Endothelial cell of umbilical vein (primary cell): ENCODE results near the gene RASSF5. TPM values are rescaled to one million over a fixed set of nuclear protein-coding genes. Genes with fewer than 3 reads are reported as not detected.

ENCODE experiments used
- BruUV-seq: library from RNA; stranded (reverse); fragments of 400-500 nt; replicated peaks from 2 replicates; lab custom pipeline; 2021; lab: Mats Ljungman, UMichigan
- CTCF ChIA-PET: fragments of 300-600, 350-600 bp; sonication (Branson Sonifier 250); formaldehyde crosslinking; loops from one replicate; lab custom pipeline; 2021; ENCODE audit warnings: antibody characterized with exemption, inconsistent platforms; lab: Charles Lee
- POLR2A ChIA-PET: fragments of 300-600, 350-600 bp; sonication (Branson Sonifier 250); formaldehyde crosslinking; loops from one replicate; lab custom pipeline; 2021; ENCODE audit warnings: antibody characterized with exemption, inconsistent platforms; lab: Charles Lee
- DNase-seq: peaks from one replicate; pipeline ENCODE4 v3.0.0-alpha.2; 2011; ENCODE audit warnings: low read depth, low spot score
- FAIRE-seq: peaks from 2 replicates; lab custom pipeline; 2011; peaks lifted over from hg19 to GRCh38; lab: Jason Lieb, UNC
- H2AFZ ChIP-seq: 2 replicates; pipeline ENCODE4 v1.6.0; 2012; ENCODE audit warnings: low read depth, low read length, control low read depth, inconsistent platforms
- H3K27ac ChIP-seq: 2 replicates; pipeline ENCODE4 v1.5.1; 2011; ENCODE audit warnings: low read depth, mild to moderate bottlenecking, control low read depth, low read length, moderate library complexity; ENCODE audit not compliant: insufficient read depth
- H3K27me3 ChIP-seq, 2 experiments: 2 replicates each; pipeline versions ENCODE4 v1.6.0 to v1.6.1; 2011; ENCODE audit warnings: low read length in 2 of 2, mixed read lengths in 1 of 2; ENCODE audit not compliant: control insufficient read depth in 2 of 2, insufficient read depth in 2 of 2
- H3K36me3 ChIP-seq, 2 experiments: 2 replicates in 1 of 2; 3 replicates in 1 of 2; pipeline ENCODE4 v1.5.1; 2011; ENCODE audit warnings: low read length in 2 of 2, mild to moderate bottlenecking in 1 of 2, moderate library complexity in 1 of 2; ENCODE audit not compliant: control insufficient read depth in 2 of 2, insufficient read depth in 2 of 2; ENCODE audit errors: extremely low read depth in 1 of 2
- H3K4me1 ChIP-seq: 3 replicates; pipeline ENCODE4 v1.5.1; 2011; ENCODE audit warnings: mild to moderate bottlenecking, low read length; ENCODE audit not compliant: control insufficient read depth, insufficient read depth; ENCODE audit errors: extremely low read depth
- H3K4me2 ChIP-seq: 2 replicates; pipeline ENCODE4 v1.6.1; 2011; ENCODE audit warnings: low read length, control low read depth, mixed read lengths; ENCODE audit not compliant: insufficient read depth
- H3K4me3 ChIP-seq, 3 experiments: fragments of 200-600 bp in 1 of 3; sonication (generic), shearing (Covaris generic) in 1 of 3; replicated peaks in 1 of 3; 2 replicates each; pipeline ENCODE4 v1.5.1; 2011 to 2016; ENCODE audit warnings: control low read depth in 3 of 3, low read length in 3 of 3, mild to moderate bottlenecking in 2 of 3, inconsistent platforms in 1 of 3, low read depth in 1 of 3, moderate library complexity in 1 of 3; ENCODE audit not compliant: insufficient read depth in 1 of 3
- H3K79me2 ChIP-seq: 2 replicates; pipeline ENCODE4 v1.6.0; 2012; ENCODE audit warnings: low read length, inconsistent platforms; ENCODE audit not compliant: control insufficient read depth, insufficient read depth
- H3K9ac ChIP-seq: replicated peaks from 2 replicates; pipeline ENCODE3; 2011; ENCODE audit warnings: low read length, control low read depth; ENCODE audit not compliant: insufficient read depth; ENCODE audit errors: extremely low read depth
- H3K9me1 ChIP-seq: replicated peaks from 3 replicates; pipeline ENCODE4 v1.6.0; 2011; ENCODE audit warnings: mild to moderate bottlenecking, low read length; ENCODE audit not compliant: control insufficient read depth, insufficient read depth; ENCODE audit errors: extremely low read depth
- H3K9me3 ChIP-seq: replicated peaks from 2 replicates; pipeline ENCODE4 v1.5.1; 2012; ENCODE audit warnings: low read length, inconsistent platforms; ENCODE audit not compliant: control insufficient read depth, insufficient read depth
- H4K20me1 ChIP-seq: replicated peaks from 2 replicates; pipeline ENCODE3; 2011; ENCODE audit warnings: mild to moderate bottlenecking, low read length; ENCODE audit not compliant: control insufficient read depth, insufficient read depth; ENCODE audit errors: extremely low read depth
- CTCF ChIP-seq, 2 donors: IDR thresholded peaks; 1 replicate in 1 of 2; 2 replicates in 1 of 2; pipeline ENCODE4 v1.5.1; 2011; ENCODE audit warnings: low read length in 2 of 2, mild to moderate bottlenecking in 2 of 2, moderate library complexity in 2 of 2, control low read depth in 1 of 2, inconsistent platforms in 1 of 2, low read depth in 1 of 2; ENCODE audit not compliant: insufficient read depth in 1 of 2; ENCODE audit errors: extremely low read depth in 1 of 2
- EZH2 ChIP-seq: IDR thresholded peaks from 2 replicates; pipeline ENCODE4 v1.6.1; 2012; ENCODE audit warnings: borderline replicate concordance, low read depth, mild to moderate bottlenecking, moderate library complexity, low read length, inconsistent platforms; ENCODE audit not compliant: severe bottlenecking
- FOS ChIP-seq: IDR thresholded peaks from 2 replicates; pipeline ENCODE4 v1.6.1; 2011; ENCODE audit warnings: mild to moderate bottlenecking, low read length, moderate library complexity, borderline replicate concordance; ENCODE audit not compliant: insufficient read depth
- GATA2 ChIP-seq: IDR thresholded peaks from 2 replicates; pipeline ENCODE4 v1.7.0; 2011; ENCODE audit warnings: low read depth, mild to moderate bottlenecking, moderate library complexity, mixed read lengths, low read length; ENCODE audit not compliant: insufficient read length, insufficient read depth
- JUN ChIP-seq: IDR thresholded peaks from 2 replicates; pipeline ENCODE4 v1.6.1; 2011; ENCODE audit warnings: borderline replicate concordance, low read depth; ENCODE audit not compliant: insufficient read length, insufficient read depth
- MAX ChIP-seq: IDR thresholded peaks from 2 replicates; pipeline ENCODE4 v1.6.1; 2011; ENCODE audit not compliant: insufficient read depth, insufficient read length
- MYC ChIP-seq: IDR thresholded peaks from one replicate; pipeline ENCODE4 v1.6.1; 2011; ENCODE audit warnings: mild to moderate bottlenecking, low read depth, low read length
- POLR2A ChIP-seq: IDR thresholded peaks from 2 replicates; pipeline ENCODE4 v1.6.1; 2012; ENCODE audit warnings: low read depth, mild to moderate bottlenecking, control low read depth, low read length
- POLR2AphosphoS5 ChIP-seq: IDR thresholded peaks from 2 replicates; pipeline ENCODE4 v1.6.1; 2012; ENCODE audit warnings: low read depth, mild to moderate bottlenecking, control low read depth, low read length, moderate library complexity; ENCODE audit not compliant: insufficient read depth
- dilution Hi-C: fragments of 300-500 bp; cut with MboI; formaldehyde crosslinking; loops from one replicate; pipeline ENCODE4 v1.15.0; 2019; ENCODE audit warnings: low sequenced_read_pairs; ENCODE audit not compliant: extremely low pct_ligation_motif_present
- intact Hi-C: fragments of 100-400 bp; cut with micrococcal nuclease; formaldehyde crosslinking; loops from one replicate; pipeline ENCODE4 v1.10.0; 2022
- polyA plus RNA-seq, 4 experiments: library from polyadenylated mRNA; depleted of rRNA in 3 of 4; stranded (reverse) in 3 of 4; unstranded in 1 of 4; fragments of >200 nt; gene quantifications; 2 replicates each; pipeline versions ENCODE4 v1.2.1 to v1.2.3, GENCODE V29; 2011 to 2012; ENCODE audit warnings: missing spikeins in 1 of 4
- total RNA-seq: library from RNA; stranded (reverse); gene quantifications from 2 replicates; pipeline ENCODE4 v1.2.3, GENCODE V29; 2021

The RASSF5 gene
- total and polyA plus RNA-seq, 2 donors (not counting 3 experiments of a cell fraction or from before 2014, with no cell fraction given) = 0.23 to 0.60 TPM

GRCh38 chr1:206463911-206464310 lies 43.4 kb upstream of the RASSF5 start:
- no peak overlapping the region for H3K27ac ChIP-seq
- ChIA-PET POLR2A (no interaction called here), CTCF (interaction anchor here (0.9 kb wide), 1 partner anchor 16 kb away, joined by 8 read pairs; no protein-coding TSS in a partner anchor)
- H3K9ac ChIP-seq = no peak overlapping the region
- dilution Hi-C loops = no loop called here
- no TSS peak for BruUV-seq
- DNase-seq (no peak), FAIRE-seq (no peak)
- no peak overlapping the region for H3K4me2 ChIP-seq
- no peaks in the 10 kb centered on the region for H3K9me3 ChIP-seq
- H4K20me1 ChIP-seq = no peaks in the 10 kb centered on the region
- H3K79me2 ChIP-seq = no peaks in the 10 kb centered on the region
- TF ChIP-seq EZH2 = no peak
- no peak for TF ChIP-seq CTCF (IDR thresholded peaks at IDR 0.05; ENCODE audit: extremely low read depth in 1 of 2, insufficient read depth in 1 of 2, low read depth in 1 of 2, low read length in 2 of 2)
- TF ChIP-seq MYC = no peak
- no peak for TF ChIP-seq MAX
- TF ChIP-seq FOS = no peak
- no peak for TF ChIP-seq POLR2AphosphoS5
- TF ChIP-seq GATA2 = no peak
- no peak for TF ChIP-seq POLR2A
- TF ChIP-seq JUN = no peak
- H3K4me3 ChIP-seq = no peak overlapping the region
- peaks cover 0 to 1% of the 10 kb centered on the region in 2 experiments for H3K27me3 ChIP-seq
- H3K36me3 ChIP-seq = peaks cover 8 to 11% of the 10 kb centered on the region in 2 experiments
- H3K9me1 ChIP-seq = no peaks in the 10 kb centered on the region
- H3K4me1 ChIP-seq = peaks cover 14% of the 10 kb centered on the region
- no peak overlapping the region for H2AFZ ChIP-seq
- intact Hi-C loops = no loop called here
